GM19395 (cell line): ENCODE measurements around the gene NBPF6.
A peak's percentile ranks its signal among the peaks of the same experiment; 100 is the strongest.
"Not testable (repeated sequence)": the region's sequence is repeated elsewhere in the genome, so short reads cannot be mapped to it uniquely, and the experiment has no call there.

Experiments
- ATAC-seq: cut with Tn5 transposase; IDR thresholded peaks from one replicate; pipeline ENCODE4 v1.9.1; 2021; ENCODE audit warnings: mild to moderate bottlenecking, moderate library complexity; ENCODE audit not compliant: unreplicated experiment

NBPF6 gene, protein sequence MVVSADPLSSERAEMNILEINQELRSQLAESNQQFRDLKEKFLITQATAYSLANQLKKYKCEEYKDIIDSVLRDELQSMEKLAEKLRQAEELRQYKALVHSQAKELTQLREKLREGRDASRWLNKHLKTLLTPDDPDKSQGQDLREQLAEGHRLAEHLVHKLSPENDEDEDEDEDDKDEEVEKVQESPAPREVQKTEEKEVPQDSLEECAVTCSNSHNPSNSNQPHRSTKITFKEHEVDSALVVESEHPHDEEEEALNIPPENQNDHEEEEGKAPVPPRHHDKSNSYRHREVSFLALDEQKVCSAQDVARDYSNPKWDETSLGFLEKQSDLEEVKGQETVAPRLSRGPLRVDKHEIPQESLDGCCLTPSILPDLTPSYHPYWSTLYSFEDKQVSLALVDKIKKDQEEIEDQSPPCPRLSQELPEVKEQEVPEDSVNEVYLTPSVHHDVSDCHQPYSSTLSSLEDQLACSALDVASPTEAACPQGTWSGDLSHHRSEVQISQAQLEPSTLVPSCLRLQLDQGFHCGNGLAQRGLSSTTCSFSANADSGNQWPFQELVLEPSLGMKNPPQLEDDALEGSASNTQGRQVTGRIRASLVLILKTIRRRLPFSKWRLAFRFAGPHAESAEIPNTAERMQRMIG

DNA sequence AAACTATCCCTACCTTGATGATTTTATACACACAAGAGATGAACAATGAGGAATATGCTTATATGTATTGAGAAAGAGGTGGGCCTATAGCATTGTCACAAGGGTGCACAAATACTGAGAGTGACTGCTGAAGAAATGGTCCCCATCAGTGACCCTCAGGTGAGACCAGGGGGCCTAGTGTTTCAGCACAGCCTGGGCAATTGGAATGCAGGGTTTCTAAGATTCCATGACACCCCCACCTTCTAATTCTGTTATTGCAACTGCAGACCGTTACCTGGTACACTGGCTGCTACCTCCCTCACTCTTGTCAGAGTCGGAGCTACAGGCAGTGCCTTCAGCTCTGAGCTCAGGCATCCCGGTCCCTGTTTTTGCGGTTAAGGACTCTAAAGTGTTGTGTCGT is at the start of gene NBPF6:
Gene NBPF6, plus strand, starts transcription at position 301 of the 400 bp plus-strand sequence. CDS start 259 bp downstream, outside the sequence.
- ATAC-seq = not testable (repeated sequence)

DNA sequence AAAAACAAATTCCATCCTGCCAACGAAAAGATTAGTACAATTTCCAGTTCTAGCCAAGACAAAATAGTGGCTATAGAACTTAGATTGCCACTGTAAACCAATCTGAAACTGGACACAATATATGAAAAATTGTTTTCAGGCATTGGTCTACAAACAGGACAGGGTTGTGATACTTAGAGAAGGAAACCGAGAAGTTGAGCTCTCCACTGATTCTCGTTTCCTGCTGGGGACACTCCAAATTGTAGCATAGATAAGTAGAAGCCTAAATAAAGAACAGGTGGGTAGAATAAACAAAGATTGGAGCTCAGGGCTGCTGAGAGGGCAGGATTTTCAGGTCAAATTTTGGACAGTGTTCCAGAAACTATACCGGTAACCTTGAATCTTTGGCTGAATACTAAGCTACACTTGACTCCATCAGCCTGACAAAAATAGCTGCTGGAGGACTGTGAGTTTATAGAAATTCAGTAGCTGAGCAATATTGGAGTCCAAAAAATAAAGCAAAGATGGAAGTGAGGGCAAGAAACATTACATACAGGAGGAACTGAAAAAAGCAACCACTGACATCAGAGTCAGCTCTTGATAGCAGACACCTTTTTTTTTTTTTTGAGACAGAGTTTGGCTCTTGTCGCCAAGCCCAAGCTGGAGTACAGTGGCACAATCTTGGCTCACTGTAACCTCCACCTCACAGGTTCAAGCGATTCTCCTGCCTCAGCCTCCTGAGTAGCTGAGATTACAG is 38.9 kb upstream of the NBPF6 start:
- ATAC-seq = peak; percentile 63

DNA sequence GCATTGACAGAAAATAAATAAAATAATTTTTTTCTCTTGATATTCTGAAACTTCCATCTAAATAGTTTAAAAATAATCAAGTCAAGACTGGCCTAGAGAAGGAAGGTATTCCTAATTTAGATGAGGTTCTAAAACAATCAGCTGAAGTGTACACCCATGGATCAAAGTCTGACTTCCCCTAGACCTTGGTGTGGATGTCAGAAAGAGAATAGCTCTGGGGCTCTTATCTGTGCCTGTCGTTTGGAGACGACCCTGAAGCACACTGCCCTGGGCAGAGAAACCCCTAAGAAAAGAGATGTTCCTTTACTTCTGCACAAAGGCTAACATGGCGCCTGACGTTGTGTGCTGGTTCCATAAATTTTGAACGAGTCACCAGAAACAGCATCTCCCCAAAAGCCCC is 30.0 kb upstream of the NBPF6 start:
- ATAC-seq = not testable (repeated sequence)

DNA sequence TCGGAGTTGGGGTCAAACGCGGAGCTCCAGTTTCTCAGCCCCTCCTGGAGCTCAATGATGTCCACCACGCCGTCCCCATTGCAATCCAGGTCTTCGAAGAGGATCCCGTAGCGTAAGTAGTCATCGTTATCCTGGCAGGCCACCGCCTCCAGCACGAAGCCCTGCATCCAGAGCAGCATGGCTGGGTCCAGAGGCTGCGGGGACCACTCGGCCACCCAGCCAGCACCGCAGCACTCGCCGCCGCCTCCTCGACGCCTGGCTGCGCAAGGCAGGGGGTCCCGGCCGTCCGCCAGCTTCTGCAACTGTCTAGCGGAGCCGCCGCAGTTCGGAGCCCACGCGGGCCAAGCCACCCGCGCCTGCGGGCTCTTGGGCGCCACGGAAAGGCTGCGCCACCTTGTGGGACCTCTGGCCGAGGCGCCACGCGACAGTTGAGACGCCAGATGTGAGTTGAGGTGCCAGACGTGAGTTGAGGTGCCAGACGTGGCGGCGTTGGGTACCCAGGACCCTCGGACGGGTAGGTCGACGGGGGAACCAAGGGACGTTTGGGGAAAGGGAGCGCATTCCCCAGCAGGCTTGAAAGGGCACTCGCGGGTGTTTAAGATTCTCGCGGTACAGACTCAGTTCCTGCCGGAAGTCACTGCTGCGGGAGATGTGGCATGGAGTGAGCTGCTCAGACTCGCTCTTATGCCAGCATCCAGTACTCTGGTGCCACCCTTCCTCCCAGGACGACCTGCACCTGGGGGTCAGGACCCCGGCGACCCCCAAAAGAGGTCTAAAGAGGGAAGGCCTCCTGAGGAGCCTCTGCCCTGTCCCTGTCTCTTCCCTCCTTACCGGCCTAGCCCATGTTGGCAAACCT is 28.9 kb upstream of the NBPF6 start:
- ATAC-seq = peak; percentile 50

DNA sequence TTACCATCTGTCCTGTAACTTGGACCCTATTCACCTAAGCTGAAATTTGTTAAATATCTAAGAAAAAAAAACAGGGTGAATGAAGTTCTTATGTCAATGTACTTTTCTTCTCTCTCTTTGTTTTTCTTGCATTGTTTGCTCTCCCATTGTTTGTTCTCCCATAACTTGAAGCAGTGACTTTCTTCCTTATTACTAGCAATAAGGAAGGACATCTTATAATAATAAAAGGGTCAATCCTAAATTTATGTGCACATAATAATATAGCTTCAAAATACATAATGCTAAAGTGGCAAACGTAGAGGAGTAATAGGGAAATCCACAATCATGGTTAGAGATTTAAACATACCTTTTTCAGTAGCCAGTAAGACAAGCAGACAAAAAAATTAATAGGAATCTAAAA is 23.3 kb upstream of the NBPF6 start:
- ATAC-seq = not testable (repeated sequence)

DNA sequence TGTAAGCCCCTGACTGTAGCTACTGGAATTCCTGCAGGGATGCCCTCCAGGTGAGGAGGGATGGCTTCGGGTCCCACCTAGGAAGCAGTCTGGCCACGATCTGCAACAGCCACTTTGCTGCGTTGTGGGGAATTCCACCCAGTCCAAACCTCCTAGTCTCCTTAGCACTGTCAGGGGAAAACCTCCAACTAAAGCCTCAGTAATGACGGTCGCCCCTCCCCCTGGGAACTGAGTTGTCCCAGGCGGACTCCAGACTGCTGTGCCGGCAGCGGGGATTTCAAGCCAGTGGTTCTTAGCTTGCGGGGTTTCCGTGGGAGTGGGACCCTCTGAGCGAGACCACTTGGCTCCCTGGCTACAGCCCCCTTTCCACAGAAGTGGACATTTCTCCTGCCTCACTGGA is 18.1 kb upstream of the NBPF6 start:
- ATAC-seq = not testable (repeated sequence)

DNA sequence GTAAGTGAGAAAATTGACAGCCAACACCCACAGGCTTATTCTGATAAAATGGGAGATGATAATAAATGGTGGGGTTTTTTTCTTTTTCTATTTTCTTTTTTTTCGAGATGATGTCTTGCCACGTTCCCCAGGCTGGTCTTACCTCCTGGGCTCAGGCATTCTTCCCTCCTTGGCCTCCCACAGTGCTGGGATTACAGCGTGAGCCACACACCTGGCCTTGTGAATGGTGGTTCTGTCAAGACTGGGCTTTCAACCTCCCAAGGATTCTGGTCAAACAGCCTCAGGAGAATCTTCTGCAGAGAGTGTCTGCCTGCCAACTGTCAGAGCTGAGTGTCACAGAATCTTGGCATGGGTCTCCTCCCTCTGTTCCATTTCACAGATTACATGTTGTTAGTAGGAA is 16.7 kb upstream of the NBPF6 start:
- ATAC-seq = not testable (repeated sequence)

DNA sequence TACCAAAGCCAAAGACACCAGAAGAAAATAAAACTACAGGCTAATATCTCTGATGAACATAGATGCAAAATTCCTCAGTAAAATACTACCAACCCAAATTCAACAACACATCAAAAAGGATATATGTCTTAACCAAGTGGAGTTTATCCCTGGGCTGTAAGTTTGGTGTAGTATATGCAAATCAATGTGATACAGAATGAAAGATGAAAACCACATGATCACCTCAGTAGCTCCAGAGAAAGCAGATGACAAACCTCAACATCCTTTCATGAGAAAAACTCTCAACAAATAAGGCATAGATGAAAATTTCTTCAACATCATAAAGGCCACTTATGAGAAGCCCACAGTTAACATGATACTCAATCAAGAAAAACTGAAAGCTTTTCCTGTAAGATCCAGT is 11.6 kb upstream of the NBPF6 start:
- peak; percentile 72 for ATAC-seq

DNA sequence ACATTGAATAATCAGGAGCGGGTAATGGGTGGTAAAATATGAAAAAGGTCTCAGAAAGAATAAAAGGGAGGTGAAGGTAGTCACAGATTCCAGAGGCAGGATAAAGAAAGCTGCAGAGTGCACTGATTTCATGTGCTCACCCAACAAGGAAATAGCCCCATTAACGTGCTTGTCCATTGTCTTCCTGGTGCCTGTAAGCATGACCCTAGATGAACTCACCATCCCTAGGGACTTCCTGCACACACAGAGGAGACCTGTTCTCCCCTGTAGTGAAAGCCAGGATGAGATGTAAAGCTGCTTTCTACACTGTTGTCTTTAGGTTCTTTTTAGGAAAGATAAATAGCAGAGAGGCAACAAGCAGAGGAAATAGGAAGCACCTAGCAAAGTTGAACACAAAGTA is 4.4 kb downstream of the NBPF6 start:
- not testable (repeated sequence) for ATAC-seq

DNA sequence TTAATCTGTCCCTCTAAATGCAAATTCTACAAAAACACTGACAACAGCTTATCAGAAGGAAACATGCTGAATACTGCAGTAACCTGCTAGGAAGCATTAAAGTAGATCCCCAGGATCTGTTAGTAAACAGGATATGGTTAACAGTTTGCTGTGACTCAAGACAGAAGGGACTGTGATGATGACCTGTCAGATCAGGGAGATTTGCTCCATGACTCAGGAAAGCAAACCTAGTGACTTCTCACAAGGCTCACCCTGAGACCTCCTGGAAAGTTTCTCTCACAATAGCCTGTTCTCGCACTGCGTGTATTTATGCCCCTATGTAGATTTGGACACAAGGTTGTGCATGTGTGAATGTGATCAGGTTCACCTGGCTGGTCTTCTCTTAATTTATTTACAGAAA is 8.5 kb downstream of the NBPF6 start:
- not testable (repeated sequence) for ATAC-seq

DNA sequence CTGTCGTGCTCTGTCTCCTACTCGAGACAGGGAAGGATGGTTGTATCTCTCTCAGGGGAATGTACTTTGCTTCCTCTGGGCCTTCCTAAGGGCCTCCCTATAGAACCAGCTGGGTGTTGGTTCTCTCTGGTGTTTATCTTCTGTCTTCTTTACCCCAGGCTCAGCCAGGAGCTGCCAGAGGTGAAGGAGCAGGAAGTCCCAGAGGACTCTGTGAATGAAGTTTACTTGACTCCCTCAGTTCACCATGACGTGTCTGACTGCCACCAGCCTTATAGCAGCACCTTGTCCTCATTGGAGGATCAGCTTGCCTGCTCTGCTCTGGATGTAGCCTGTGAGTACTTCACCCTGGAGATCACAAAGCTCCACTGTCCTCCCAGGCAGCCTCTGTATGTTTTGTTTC is 11.6 kb downstream of the NBPF6 start:
- not testable (repeated sequence) for ATAC-seq

DNA sequence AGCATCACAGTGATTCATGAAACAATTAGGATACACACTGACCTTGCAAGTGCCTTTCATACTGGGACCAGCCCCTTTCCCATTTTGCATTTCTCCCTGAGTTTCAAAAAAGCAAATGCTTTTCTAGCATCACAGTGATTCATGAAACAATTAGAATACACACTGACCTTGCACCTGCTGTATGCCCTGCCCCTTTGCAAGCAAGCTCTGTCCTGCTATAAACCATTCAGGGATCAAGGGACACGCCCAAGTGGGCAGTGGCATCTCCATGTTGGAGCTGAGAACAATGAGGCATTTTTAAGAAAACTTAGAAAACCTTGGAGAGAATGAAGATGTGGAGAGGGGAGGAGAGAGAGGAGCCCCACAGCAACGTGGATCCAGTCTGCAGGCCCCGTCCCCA is 13.8 kb downstream of the NBPF6 start:
- ATAC-seq = not testable (repeated sequence)

DNA sequence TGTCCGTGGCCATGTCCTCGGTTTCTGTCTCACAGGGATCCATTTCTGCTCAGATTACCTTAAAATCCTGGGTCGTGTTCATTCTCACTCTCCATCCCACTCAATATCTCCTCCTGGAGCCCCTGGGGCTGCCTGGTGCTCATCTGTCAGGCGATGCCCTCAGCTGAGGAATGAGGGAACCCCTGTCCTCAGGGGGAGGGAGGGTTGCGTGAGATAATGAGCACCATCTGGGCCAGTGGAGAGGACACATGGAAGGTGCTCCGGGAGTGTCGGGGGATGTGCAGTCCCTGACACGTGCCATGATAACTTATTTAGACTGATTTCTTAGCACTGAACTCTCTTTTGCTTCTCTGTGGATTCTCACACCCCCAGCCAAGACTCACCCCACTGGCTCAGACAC is 16.0 kb downstream of the NBPF6 start:
- ATAC-seq = not testable (repeated sequence)

DNA sequence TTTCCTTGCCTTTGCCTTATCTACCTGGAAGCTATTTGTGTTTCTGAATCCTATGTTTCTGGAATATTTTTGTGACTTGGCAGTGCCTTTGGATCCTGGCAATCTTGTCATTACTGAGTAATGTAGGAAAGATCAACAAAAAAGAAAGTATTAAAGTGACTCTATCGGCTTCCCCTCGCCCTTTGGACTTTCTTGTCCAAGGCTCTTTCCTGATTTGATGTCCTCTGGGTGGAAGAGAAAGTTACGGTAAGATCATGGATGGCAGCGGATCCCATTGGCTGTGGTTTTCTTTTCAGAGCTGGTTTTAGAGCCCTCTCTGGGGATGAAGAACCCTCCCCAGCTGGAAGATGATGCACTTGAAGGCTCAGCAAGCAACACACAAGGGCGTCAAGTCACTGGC is 17.0 kb downstream of the NBPF6 start:
- not testable (repeated sequence) for ATAC-seq

DNA sequence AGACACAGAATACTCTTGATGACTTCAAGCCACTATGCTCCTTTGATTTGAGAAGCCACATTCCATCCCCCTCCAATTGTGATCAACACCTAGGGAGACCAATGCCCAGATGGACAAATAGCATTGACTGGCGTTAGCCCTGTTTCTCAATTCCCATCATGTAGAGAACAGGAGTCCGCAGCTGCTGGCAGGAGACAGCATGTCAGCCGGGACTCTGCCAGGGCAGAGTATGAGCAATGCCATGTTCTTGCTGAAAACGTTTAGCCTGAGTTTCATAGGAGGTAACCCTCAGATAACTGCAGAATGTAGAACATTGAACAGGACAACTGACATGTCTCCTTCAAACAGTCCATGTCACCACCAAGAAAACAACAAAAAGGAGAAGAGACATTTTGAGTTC is 20.6 kb downstream of the NBPF6 start:
- not testable (repeated sequence) for ATAC-seq

DNA sequence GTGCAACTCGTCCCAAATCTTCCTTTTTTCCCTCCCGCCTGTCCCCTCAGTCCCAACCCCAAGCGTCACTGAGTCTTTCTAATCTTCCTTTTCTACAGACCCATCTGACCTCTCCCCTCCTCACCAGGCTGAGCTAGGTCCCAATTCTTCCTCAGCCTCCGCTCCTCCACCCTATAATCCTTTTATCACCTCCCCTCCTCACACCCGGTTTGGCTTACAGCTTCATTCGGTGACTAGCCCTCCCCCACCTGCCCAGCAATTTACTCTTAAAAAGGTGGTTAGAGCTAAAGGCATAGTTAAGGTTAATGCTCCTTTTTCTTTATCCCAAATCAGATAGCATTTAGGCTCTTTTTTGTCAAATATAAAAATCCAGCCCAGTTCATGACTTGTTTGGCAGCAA is 24.4 kb downstream of the NBPF6 start:
- ATAC-seq = not testable (repeated sequence)

DNA sequence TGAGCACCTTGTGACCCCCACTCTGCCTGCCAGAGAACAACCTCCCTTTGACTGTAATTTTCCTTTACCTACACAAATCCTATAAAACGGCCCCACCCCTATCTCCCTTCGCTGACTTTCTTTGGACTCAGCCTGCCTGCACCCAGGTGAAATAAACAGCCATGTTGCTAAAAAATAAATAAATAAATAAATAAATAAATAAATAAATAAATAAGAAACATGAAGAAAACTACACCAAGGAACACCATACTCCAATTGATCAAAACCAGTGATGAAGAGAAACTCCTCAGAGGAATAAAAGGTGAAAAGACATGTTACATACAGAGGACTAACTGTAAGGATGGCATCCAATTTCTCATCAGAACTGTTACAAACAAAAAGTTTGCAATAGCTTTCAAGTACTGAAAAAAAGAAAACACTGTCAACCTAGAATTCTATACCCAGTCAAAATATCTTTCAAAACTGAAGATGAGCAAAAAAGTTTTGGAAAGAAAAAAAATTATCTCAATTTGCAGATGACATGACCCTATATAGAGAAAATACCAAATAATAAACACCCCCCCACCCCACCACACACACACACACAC is 28.4 kb downstream of the NBPF6 start:
- ATAC-seq = no peak

DNA sequence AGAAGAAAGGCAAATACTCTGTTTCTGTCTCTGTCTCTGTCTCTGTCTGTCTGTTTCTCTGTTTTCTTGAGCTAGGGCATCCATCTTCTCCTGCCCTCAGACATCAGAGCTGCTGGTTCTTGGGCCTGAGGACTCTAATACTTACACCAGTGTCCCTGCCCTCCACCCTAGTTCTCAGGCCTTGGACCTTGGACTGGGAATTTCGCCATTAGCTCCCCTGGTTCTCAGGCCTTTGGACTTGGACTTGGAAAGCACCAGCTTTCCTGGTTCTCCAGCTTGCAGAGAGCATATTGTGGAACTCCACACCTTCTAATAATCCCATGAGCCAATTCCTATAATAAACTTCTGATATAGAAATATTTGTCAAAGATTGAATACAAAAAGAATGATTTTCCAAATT is 32.6 kb downstream of the NBPF6 start:
- no peak for ATAC-seq

DNA sequence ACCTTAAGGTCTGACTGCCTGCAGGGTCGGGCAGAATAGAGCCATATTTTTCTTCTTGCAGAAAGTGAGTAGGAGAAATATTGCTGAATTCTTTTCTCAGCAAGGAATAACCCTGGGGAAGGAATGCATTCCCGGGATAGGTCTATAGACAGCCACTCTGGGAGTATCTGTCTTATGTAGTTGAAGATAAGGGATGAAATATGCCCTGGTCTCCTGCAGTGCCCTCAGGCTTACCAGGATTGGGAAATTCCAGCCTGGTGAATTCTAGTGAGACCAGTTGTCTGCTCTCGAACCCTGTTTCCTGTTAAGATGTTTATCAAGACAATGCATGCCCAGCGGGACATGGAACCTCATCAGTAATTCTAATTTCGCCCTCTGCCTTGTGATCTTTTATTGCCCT is 35.8 kb downstream of the NBPF6 start:
- not testable (repeated sequence) for ATAC-seq

DNA sequence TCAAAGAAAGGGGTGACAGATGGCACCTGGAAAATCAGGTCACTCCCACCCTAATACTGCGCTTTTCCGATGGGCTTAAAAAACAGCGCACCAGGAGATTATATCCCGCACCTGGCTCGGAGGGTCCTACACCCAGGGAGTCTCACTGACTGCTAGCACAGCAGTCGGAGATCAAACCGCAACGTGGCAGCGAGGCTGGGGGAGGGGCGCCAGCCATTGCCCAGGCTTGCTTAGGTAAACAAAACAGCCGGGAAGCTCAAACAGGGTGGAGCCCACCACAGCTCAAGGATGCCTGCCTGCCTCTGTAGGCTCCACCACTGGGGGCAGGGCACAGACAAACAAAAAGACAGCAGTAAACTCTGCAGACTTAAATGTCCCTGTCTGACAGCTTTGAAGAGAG is 36.6 kb downstream of the NBPF6 start:
- ATAC-seq = not testable (repeated sequence)
